HuH-7.5 (cell line): ENCODE data around the gene SLIT1.

Experiments
- DNase-seq: peaks from one replicate; pipeline ENCODE4 v3.0.0; 2011; ENCODE audit warnings: low spot score

Gene SLIT1

DNA sequence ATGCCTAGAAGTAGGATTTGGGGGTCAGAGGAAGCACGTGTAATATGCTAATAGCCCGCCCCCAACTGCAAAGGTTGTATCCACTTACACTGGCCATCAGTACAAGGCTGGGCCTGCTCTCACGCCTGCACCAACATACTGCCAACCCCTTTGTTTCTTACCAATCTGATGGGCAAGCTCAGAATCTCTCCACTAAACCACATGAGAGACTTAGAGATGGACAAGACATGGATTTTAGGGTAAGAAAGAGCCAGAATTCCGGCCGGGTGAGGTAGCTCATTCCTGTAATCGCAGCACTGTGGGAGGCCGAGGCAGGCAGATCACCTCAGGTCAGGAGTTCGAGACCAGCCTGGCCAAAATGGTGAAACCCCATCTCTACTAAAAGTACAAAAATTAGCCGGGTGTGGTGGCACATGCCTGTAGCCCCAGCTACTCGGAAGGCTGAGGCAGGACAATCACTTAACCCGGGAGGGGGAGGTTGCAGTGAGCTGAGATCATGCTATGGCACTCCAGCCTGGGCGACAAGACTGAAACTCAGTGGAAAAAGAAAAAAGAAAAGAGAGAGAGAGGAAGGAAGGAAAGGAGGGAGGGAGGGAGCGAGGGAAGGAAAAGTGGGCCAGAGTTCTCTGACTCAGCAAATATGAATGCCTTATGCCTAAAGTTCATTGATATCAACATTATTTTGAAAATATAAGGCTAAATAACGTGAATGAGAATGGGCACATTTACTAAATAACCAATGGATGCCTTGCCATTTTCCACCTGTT, 162.2 kb downstream of the SLIT1 start:
- no peak for DNase-seq

DNA sequence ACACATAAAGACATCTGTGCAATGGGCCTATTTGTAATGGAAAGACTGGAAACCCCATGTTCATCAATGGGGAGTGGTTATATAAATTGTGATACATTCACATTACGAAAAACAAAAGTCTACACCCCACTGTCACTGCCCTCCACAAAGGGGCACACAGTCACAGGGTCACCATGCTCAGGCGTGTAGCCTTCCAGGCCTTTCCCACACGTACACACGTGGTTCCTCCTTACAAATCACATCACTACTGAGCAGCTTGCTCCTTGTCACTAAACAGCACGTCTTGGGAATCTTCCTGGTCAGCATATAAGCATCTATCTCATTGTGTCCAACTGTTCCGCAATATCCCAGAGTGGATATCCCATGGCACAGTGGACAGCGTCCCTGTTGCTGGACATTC, 163.1 kb downstream of the SLIT1 start:
- DNase-seq: no peak

DNA sequence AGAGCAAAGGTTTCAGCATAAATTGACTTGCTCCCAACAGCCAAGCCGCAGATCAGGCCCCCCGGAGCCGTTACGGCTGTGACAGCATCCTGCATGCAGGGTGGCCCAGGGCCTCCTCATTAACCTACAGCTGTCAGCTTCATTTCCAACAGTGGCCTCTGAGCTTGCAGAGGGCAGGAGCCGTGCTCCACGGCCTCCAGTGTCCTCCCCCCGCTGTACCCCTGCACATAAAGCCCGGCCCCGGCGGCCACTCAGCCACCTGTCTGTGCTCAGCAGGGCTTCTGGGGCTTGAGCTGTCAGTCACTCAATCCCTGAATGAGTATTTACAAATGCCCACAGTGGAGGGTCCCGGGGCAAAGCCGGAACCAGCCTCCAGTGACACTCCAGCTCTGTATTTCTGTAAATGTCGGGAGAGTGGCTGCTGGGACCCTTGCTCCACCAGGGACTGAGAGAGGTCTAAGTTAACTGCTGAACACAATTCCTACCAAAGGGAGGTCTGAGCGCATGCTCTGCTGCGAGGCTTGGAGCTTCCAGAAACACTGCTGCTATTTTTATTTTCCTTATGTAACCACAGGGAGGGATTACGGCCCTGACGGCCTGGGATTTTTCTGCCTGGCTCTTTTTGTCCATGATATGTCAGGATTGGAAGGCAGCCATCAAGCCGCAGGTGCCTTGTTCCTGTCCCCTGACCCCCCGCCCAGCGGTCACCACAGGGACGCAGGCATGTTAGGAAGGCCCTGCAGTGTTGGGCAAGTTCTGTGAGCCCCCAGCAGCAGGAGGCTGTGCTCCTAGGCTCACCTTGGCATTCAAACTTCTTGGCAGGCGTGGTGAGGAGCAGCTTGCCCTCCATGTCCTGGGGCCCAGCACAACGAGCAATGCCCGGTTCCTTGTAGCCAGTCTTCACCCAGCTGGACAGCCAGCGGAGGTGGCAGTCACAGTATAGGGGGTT, 165.0 kb downstream of the SLIT1 start:
- DNase-seq: no peak

DNA sequence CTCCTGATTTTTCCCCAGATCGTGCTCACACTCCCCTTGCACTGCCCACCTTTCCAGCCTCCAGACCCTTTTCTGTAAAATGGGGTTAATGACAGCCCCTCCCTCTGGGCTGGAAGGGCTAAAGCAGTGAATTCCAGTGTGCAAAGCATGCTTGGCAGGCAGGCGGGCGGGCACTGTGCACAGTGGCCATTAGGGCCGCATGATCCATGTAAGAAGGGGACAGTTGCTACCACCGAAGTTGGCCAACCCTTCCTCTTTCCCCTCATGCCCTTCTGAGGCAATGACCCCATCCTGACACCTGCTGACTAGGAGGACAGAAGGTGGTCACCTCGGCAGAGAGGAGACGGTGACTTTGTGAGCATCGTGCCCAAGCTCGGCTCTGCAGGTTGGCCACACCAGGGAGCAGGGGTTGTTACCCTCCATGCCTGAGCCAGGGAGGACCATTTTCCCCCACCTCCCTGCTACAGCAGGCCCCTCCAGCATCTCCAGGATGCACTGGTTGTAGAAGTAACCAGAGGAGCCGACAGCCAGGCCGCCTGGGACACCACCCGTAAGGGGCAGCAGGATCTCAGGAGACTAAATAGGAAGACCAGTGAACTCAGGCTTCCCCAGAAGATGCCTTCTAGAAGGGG, 166.4 kb downstream of the SLIT1 start:
- no peak for DNase-seq

- no peak for DNase-seq
Observed at GRCh38 chr10:97018251-97019212, 167.2 kb downstream of the SLIT1 start.

GRCh38 chr10:97017474-97017903, 168.3 kb downstream of the SLIT1 start:
- no peak for DNase-seq

DNA sequence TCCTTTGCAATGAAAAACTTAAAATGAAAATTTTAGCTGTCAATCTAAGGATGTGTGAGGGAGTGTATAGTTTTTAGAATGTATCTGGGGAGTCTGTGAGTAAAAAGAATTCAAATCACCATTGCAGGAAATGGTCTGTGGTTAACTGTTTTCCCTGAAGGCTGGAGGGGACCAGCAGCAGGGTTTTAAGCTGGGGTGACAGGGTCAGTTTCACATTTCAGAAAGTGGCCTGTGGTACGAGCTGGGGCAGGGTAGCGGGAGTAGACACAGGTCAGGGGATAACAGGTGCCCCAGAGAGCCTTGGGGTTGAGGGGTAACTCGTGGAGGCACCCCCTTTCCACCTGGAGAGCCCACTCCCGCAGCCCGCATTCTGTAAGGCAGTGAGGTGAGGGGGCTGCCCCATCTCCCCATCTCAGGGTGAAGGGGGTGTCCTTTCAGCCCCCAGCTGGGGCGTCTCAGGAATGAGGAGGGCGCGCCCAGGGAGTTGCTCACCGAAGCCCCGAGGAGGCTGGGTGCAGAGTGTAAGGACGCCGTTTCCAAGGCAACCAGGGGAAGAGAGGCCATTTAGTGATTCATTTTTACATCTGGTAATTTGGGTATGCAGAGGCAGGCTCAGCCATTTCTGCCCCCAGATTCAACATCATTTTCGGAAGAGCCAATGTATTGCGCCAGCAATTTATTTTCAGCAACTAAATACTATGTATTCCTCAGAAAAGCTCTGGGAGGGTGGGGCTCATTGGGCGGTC, 168.9 kb downstream of the SLIT1 start:
- DNase-seq: no peak

DNA sequence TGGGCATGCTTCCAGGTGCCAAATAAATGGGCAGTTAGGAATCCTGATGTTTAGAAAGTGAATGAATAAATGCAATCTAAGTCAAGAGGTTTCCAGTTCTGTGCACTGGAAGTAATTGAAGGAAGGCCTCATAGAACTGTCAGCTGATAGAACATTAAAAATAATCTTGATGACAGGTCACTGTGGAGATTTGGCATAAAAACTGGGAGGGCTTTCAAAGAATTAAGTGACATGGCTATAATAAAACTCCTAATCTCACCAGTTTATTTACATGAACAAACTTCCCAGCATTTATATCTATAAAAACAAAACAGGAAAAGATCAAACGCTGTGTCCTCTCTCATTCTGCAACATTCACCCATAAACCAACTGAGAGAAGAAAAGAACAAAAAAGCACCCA, 170.5 kb downstream of the SLIT1 start:
- DNase-seq: no peak

DNA sequence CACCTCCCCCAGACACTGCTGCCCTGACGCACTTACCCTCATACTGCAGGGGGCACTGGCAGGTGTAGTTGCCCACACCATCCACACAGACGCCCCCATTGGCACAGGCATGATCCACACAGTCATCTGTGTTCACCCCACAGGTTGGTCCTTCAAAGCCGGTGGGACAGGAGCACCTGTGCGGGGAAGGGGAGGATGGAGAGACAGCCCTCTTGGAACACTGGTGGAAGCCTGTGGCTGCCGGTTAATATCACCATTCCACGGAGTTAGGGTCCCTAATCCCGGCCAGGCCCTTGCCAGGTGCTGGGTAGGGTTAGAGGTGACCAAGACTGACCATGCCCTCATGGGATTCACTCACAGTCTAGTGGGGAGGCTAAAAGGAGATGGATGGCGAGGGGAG, 171.8 kb downstream of the SLIT1 start:
- DNase-seq: no peak

- no peak for DNase-seq
Observed at GRCh38 chr10:97013568-97013967, 172.2 kb downstream of the SLIT1 start.

GRCh38 chr10:97012470-97012869, 173.3 kb downstream of the SLIT1 start:
- no peak for DNase-seq

- no peak for DNase-seq
Observed at GRCh38 chr10:97011397-97011796, 174.4 kb downstream of the SLIT1 start.

GRCh38 chr10:97010695-97011206, 175.0 kb downstream of the SLIT1 start:
- DNase-seq: no peak

- no peak for DNase-seq
Observed at GRCh38 chr10:97007417-97007816, 178.3 kb downstream of the SLIT1 start.

- DNase-seq: no peak
Observed at GRCh38 chr10:97006364-97006763, 179.4 kb downstream of the SLIT1 start.

DNA sequence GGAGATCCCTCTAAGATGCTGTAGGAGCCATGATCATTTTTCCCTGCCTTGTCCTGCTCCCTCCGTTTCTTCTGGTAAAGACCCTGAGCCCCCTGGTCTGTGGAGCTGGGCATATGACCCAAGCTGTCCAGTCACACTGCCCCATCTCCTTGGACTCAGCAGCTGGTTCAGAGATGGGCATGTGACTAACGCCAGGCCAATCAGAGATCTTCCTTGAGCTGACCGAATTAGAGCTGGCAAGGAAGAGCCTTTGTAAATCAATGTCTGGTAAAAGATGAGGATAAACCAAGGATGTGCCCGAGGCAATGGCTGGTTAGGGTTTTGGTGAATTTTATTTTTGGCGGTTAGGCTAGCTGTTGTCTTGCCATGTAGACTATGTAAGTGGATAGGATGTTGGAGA, 180.4 kb downstream of the SLIT1 start:
- DNase-seq: no peak

- no peak for DNase-seq
Observed at GRCh38 chr10:97004591-97004990, 181.2 kb downstream of the SLIT1 start.

- no peak for DNase-seq
Observed at GRCh38 chr10:97003804-97004201, 182.0 kb downstream of the SLIT1 start.

GRCh38 chr10:97003151-97003803, 182.5 kb downstream of the SLIT1 start:
- DNase-seq: no peak

DNA sequence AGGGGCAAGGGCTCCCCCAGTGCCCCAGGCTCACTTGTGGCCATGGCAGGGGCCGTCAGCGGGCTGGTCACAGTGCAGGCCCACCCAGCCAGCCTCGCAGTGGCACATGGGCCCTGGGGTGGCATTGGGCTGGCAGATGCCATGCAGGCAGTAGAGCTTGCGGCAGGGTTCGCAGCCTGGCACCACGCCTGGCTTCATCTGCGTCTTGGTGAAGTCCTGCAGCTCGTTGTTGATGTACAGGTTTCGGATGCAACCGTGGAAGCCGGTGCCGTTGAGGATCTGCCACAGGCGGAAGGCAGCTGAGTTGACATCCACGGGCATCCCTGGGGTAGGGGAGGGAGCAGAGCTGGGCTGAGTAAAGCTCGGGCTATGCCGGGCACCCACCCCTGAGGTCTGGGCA, 183.1 kb downstream of the SLIT1 start:
- DNase-seq: no peak
